SK-N-SH (cell line): ENCODE measurements around the gene RPS6KA5. TPM values are rescaled to one million over a fixed set of nuclear protein-coding genes. Genes with fewer than 3 reads are reported as not detected.

Experiments
- CTCF ChIA-PET: fragments of 300-600, 350-600 bp; formaldehyde crosslinking; extraction: SDS; loops from one replicate; lab custom pipeline; 2021; lab: Yijun Ruan, JAX
- POLR2A ChIA-PET: fragments of 350-600 bp; sonication (Branson Sonifier 250); formaldehyde crosslinking; extraction: SDS; loops from one replicate; lab custom pipeline; 2020; ENCODE audit warnings: antibody characterized with exemption, inconsistent platforms; lab: Yijun Ruan, JAX
- DNase-seq: peaks from one replicate; pipeline ENCODE4 v3.0.0; 2012
- H2AFZ ChIP-seq: fragments of 200-600 bp; sonication (generic); 2 replicates; pipeline ENCODE4 v1.8.1; 2016; ENCODE audit warnings: antibody characterized with exemption, mild to moderate bottlenecking, low read depth
- H3F3A ChIP-seq: fragments of 200-600 bp; sonication (generic); replicated peaks from 2 replicates; pipeline ENCODE3; 2016; ENCODE audit warnings: antibody characterized with exemption, mild to moderate bottlenecking; ENCODE audit not compliant: insufficient read depth
- H3K27ac ChIP-seq, 2 experiments: fragments of 200-500 bp in 1 of 2; fragments of 200-600 bp in 1 of 2; sonication (Bioruptor generic) in 1 of 2; sonication (generic), shearing (Covaris generic) in 1 of 2; 2 replicates each; pipeline versions ENCODE4 v1.5.1 to v1.6.1; 2014 to 2016; ENCODE audit warnings: low read depth in 2 of 2, inconsistent platforms in 1 of 2, low read length in 1 of 2, mild to moderate bottlenecking in 1 of 2, mixed read lengths in 1 of 2
- H3K27me3 ChIP-seq: fragments of 200-600 bp; sonication (generic), shearing (Covaris generic); 2 replicates; pipeline ENCODE4 v1.6.1; 2016; ENCODE audit warnings: mixed run types; ENCODE audit not compliant: insufficient read depth
- H3K36me3 ChIP-seq, 2 experiments: fragments of 200-500 bp in 1 of 2; fragments of 200-600 bp in 1 of 2; sonication (Bioruptor generic) in 1 of 2; sonication (generic) in 1 of 2; replicated peaks in 1 of 2; 2 replicates each; pipeline versions ENCODE3 to v1.5.1; 2014 to 2016; ENCODE audit warnings: low read length in 1 of 2, mild to moderate bottlenecking in 1 of 2; ENCODE audit not compliant: insufficient read depth in 2 of 2, control insufficient read depth in 1 of 2
- H3K4me1 ChIP-seq, 2 experiments: fragments of 200-500 bp in 1 of 2; fragments of 200-600 bp in 1 of 2; sonication (Bioruptor generic) in 1 of 2; sonication (generic), shearing (Covaris generic) in 1 of 2; 2 replicates each; pipeline versions ENCODE4 v1.5.1 to v1.6.1; 2014 to 2016; ENCODE audit warnings: low read depth in 1 of 2, low read length in 1 of 2, mixed run types in 1 of 2; ENCODE audit not compliant: insufficient read depth in 2 of 2, control insufficient read depth in 1 of 2
- H3K4me2 ChIP-seq: fragments of 200-600 bp; sonication (generic), shearing (Covaris generic); 2 replicates; pipeline ENCODE4 v1.6.1; 2017; ENCODE audit warnings: mixed run types
- H3K4me3 ChIP-seq, 2 experiments: fragments of 200-500 bp in 1 of 2; fragments of 200-600 bp in 1 of 2; sonication (Bioruptor generic) in 1 of 2; sonication (generic), shearing (Covaris generic) in 1 of 2; 2 replicates each; pipeline versions ENCODE4 v1.5.1 to v1.8.1; 2014 to 2016; ENCODE audit warnings: low read depth in 2 of 2, inconsistent platforms in 1 of 2, low read length in 1 of 2, mild to moderate bottlenecking in 1 of 2, mixed read lengths in 1 of 2, moderate library complexity in 1 of 2
- H3K79me2 ChIP-seq: fragments of 200-600 bp; sonication (generic); 2 replicates; pipeline ENCODE4 v1.8.1; 2017; ENCODE audit warnings: mild to moderate bottlenecking; ENCODE audit not compliant: insufficient read depth
- H3K9ac ChIP-seq: fragments of 200-600 bp; sonication (generic); 2 replicates; pipeline ENCODE4 v1.6.1; 2017; ENCODE audit warnings: mixed run types
- H3K9me2 ChIP-seq: fragments of 200-600 bp; sonication (generic); 2 replicates; pipeline ENCODE4 v1.6.1; 2017; ENCODE audit warnings: mixed run types
- H3K9me3 ChIP-seq: fragments of 200-600 bp; sonication (generic); 2 replicates; pipeline ENCODE4 v1.6.1; 2017; ENCODE audit warnings: mixed run types, mild to moderate bottlenecking, moderate library complexity
- H4K20me1 ChIP-seq: fragments of 200-600 bp; sonication (generic); 2 replicates; pipeline ENCODE4 v1.6.1; 2017; ENCODE audit warnings: mild to moderate bottlenecking, mixed run types; ENCODE audit not compliant: insufficient read depth
- CHD2 ChIP-seq: fragments of 150-350 bp; IDR thresholded peaks from 2 replicates; pipeline ENCODE4 v1.6.1; 2018; ENCODE audit warnings: low read length; ENCODE audit not compliant: partially characterized antibody
- GATA2 ChIP-seq: sonication (generic); formaldehyde crosslinking; IDR thresholded peaks from 2 replicates; pipeline ENCODE4 v1.5.0; 2020; ENCODE audit warnings: mild to moderate bottlenecking, missing genetic modification reagents
- JUND ChIP-seq: IDR thresholded peaks from 2 replicates; pipeline ENCODE4 v1.4.0; 2012
- NRF1 ChIP-seq: IDR thresholded peaks from 2 replicates; pipeline ENCODE4 v1.6.1; 2012; ENCODE audit warnings: low read depth, mild to moderate bottlenecking, low read length
- RAD21 ChIP-seq: IDR thresholded peaks from 2 replicates; pipeline ENCODE4 v1.6.1; 2012; ENCODE audit warnings: mild to moderate bottlenecking, low read length
- RCOR1 ChIP-seq: fragments of 150-350 bp; IDR thresholded peaks from 2 replicates; pipeline ENCODE4 v1.6.1; 2017; ENCODE audit warnings: antibody characterized with exemption, low read length
- SMC3 ChIP-seq: IDR thresholded peaks from 2 replicates; pipeline ENCODE4 v1.6.1; 2012; ENCODE audit warnings: low read depth, low read length, improper control_type of control experiment
- TCF12 ChIP-seq: IDR thresholded peaks from 2 replicates; pipeline ENCODE4 v1.4.0; 2012
- YY1 ChIP-seq: IDR thresholded peaks from 2 replicates; pipeline ENCODE4 v1.4.0; 2012; ENCODE audit warnings: low read depth, mild to moderate bottlenecking
- WGBS: methylation state at CpG from one replicate; pipeline ENCODE4 v1.1.6; 2017; ENCODE audit warnings: low lambda C conversion rate; 5-methylcytosine and 5-hydroxymethylcytosine counted together
- polyA plus RNA-seq, 3 experiments: library from polyadenylated mRNA; depleted of rRNA; stranded (reverse); fragments of >200 nt; gene quantifications; 2 replicates each; pipeline ENCODE4 v1.2.3, GENCODE V29; 2012
- TF ChIP-seq, protein P1 (sequence below): IDR thresholded peaks from 2 replicates; pipeline ENCODE4; 2012
- TF ChIP-seq, protein P2 (sequence below): IDR thresholded peaks from 2 replicates; pipeline ENCODE4 v1.4.0; 2012; ENCODE audit warnings: low read depth
- TF ChIP-seq, protein P3 (sequence below): IDR thresholded peaks from 2 replicates; pipeline ENCODE4 v1.6.1; 2012; ENCODE audit warnings: mild to moderate bottlenecking, low read depth, low read length, moderate library complexity
- TF ChIP-seq, protein P4 (sequence below): fragments of 200-600 bp; sonication (generic); IDR thresholded peaks from 2 replicates; pipeline ENCODE4 v1.6.1; 2017; ENCODE audit warnings: antibody characterized with exemption, mild to moderate bottlenecking, moderate library complexity
- TF ChIP-seq, protein P5 (sequence below): IDR thresholded peaks from 2 replicates; pipeline ENCODE4 v1.4.0; 2012; ENCODE audit warnings: low read depth, borderline replicate concordance

Gene RPS6KA5
- polyA plus RNA-seq, 1 of the 3 experiments (the other 2 are of a cell fraction): 0.67 TPM

DNA sequence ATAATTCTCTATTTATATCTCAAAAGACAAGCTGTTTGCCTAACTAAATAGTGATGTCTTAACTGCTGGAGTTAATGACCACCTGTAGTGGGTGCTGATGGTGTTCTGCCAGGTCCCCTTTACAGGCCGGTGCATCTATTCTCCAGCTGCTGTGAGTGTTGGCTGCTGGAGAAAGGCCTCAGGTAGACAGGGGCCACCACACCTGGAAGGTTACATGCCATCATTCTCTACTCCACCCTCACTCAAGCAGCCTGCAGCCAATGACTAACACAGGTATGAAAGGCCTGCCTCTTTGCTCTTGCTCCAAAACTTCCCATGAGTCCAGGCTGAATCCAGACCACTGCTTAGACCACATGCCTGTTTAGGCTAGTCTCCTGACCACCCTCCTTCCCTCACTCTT lies 73.9 kb downstream of the RPS6KA5 start (continued):
- TF ChIP-seq, protein P1, sequence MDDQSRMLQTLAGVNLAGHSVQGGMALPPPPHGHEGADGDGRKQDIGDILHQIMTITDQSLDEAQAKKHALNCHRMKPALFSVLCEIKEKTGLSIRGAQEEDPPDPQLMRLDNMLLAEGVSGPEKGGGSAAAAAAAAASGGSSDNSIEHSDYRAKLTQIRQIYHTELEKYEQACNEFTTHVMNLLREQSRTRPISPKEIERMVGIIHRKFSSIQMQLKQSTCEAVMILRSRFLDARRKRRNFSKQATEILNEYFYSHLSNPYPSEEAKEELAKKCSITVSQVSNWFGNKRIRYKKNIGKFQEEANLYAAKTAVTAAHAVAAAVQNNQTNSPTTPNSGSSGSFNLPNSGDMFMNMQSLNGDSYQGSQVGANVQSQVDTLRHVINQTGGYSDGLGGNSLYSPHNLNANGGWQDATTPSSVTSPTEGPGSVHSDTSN: no peak

DNA sequence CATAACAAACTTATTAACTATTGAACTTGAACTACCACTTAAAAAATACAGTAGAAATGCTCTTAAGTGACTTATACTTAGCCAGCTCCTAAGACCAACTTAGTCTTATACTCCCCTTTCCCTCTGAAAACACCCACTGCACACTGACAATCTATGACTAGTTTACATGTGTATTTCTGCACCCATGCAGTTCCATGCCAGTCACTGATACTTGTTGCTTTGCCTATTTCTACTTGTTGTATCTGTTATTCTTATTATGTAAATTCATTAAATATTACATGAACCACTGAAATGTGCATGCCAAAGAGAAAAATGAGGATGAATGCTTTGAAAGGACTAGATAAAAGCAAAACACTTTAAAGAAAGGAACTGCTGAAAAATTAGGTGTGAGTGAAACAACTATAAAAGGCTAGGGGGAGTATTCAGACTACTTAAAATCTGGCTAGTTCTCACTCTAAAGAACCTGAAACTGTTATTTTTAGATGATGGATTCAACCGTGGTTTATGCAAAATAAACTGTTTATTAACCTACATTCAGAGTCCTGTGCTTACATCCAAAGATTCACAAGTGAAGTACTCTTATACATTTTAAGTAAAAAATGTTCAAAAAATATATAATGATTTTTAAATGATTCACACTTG lies 74.7 kb downstream of the RPS6KA5 start:
- Histone ChIP-seq H3K9me3 (no peaks in the 10 kb centered on the region), H2AFZ (no peak overlapping the region), H3K79me2 (no peaks in the 10 kb centered on the region), H3K4me1 (no peaks in the 10 kb centered on the region), H3K27ac (no peak overlapping the region), H3K9ac (no peak overlapping the region), H3F3A (no peaks in the 10 kb centered on the region), H3K4me3 (no peak overlapping the region), H4K20me1 (no peaks in the 10 kb centered on the region), H3K4me2 (no peak overlapping the region), H3K27me3 (no peaks in the 10 kb centered on the region), H3K36me3 (no peaks in the 10 kb centered on the region), H3K9me2 (no peaks in the 10 kb centered on the region)
- TF ChIP-seq, protein P2, sequence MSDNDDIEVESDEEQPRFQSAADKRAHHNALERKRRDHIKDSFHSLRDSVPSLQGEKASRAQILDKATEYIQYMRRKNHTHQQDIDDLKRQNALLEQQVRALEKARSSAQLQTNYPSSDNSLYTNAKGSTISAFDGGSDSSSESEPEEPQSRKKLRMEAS: no peak
- TF ChIP-seq JUND (no peak), YY1 (no peak), TCF12 (no peak), RCOR1 (no peak), NRF1 (no peak), CHD2 (no peak), SMC3 (no peak), GATA2 (CRISPR knock-in tag) (no peak), RAD21 (no peak)
- TF ChIP-seq, protein P3, sequence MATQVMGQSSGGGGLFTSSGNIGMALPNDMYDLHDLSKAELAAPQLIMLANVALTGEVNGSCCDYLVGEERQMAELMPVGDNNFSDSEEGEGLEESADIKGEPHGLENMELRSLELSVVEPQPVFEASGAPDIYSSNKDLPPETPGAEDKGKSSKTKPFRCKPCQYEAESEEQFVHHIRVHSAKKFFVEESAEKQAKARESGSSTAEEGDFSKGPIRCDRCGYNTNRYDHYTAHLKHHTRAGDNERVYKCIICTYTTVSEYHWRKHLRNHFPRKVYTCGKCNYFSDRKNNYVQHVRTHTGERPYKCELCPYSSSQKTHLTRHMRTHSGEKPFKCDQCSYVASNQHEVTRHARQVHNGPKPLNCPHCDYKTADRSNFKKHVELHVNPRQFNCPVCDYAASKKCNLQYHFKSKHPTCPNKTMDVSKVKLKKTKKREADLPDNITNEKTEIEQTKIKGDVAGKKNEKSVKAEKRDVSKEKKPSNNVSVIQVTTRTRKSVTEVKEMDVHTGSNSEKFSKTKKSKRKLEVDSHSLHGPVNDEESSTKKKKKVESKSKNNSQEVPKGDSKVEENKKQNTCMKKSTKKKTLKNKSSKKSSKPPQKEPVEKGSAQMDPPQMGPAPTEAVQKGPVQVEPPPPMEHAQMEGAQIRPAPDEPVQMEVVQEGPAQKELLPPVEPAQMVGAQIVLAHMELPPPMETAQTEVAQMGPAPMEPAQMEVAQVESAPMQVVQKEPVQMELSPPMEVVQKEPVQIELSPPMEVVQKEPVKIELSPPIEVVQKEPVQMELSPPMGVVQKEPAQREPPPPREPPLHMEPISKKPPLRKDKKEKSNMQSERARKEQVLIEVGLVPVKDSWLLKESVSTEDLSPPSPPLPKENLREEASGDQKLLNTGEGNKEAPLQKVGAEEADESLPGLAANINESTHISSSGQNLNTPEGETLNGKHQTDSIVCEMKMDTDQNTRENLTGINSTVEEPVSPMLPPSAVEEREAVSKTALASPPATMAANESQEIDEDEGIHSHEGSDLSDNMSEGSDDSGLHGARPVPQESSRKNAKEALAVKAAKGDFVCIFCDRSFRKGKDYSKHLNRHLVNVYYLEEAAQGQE: no peak
- TF ChIP-seq, protein P4, sequence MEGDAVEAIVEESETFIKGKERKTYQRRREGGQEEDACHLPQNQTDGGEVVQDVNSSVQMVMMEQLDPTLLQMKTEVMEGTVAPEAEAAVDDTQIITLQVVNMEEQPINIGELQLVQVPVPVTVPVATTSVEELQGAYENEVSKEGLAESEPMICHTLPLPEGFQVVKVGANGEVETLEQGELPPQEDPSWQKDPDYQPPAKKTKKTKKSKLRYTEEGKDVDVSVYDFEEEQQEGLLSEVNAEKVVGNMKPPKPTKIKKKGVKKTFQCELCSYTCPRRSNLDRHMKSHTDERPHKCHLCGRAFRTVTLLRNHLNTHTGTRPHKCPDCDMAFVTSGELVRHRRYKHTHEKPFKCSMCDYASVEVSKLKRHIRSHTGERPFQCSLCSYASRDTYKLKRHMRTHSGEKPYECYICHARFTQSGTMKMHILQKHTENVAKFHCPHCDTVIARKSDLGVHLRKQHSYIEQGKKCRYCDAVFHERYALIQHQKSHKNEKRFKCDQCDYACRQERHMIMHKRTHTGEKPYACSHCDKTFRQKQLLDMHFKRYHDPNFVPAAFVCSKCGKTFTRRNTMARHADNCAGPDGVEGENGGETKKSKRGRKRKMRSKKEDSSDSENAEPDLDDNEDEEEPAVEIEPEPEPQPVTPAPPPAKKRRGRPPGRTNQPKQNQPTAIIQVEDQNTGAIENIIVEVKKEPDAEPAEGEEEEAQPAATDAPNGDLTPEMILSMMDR: no peak
- TF ChIP-seq, protein P5, sequence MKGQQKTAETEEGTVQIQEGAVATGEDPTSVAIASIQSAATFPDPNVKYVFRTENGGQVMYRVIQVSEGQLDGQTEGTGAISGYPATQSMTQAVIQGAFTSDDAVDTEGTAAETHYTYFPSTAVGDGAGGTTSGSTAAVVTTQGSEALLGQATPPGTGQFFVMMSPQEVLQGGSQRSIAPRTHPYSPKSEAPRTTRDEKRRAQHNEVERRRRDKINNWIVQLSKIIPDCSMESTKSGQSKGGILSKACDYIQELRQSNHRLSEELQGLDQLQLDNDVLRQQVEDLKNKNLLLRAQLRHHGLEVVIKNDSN: no peak
- DNase-seq: no peak
- ChIA-PET CTCF (interaction anchor here (1.5 kb wide), 1 partner anchor 21 kb away, joined by 3 read pairs; no protein-coding TSS in a partner anchor), POLR2A (no interaction called here)
- 38% methylated on average over 1 of the region's 1 CpG for WGBS
